Subcutaneous adipose tissue (tissue), 4 donors: Measurements from ENCODE around the gene GPR78. TPM values are rescaled to one million over a fixed set of nuclear protein-coding genes. Genes with fewer than 3 reads are reported as not detected.

Experiments used
- total RNA-seq, 4 donors: library from RNA; depleted of rRNA; stranded (reverse); fragments of >200 nt; gene quantifications; one replicate each; pipeline ENCODE4 v1.1.0, GENCODE V29; 2016
- TF ChIP-seq, protein P1 (sequence below): fragments of 450-650 bp; IDR thresholded peaks from one replicate; pipeline ENCODE4 v1.5.1; 2016; ENCODE audit warnings: low read depth, mild to moderate bottlenecking, control low read depth, antibody characterized with exemption, moderate library complexity

The GPR78 gene
- total RNA-seq, 4 donors from 2014 or later: not detected

GRCh38 chr4:8590546-8590880, 10.3 kb downstream of the GPR78 start:
- TF ChIP-seq, protein P1, sequence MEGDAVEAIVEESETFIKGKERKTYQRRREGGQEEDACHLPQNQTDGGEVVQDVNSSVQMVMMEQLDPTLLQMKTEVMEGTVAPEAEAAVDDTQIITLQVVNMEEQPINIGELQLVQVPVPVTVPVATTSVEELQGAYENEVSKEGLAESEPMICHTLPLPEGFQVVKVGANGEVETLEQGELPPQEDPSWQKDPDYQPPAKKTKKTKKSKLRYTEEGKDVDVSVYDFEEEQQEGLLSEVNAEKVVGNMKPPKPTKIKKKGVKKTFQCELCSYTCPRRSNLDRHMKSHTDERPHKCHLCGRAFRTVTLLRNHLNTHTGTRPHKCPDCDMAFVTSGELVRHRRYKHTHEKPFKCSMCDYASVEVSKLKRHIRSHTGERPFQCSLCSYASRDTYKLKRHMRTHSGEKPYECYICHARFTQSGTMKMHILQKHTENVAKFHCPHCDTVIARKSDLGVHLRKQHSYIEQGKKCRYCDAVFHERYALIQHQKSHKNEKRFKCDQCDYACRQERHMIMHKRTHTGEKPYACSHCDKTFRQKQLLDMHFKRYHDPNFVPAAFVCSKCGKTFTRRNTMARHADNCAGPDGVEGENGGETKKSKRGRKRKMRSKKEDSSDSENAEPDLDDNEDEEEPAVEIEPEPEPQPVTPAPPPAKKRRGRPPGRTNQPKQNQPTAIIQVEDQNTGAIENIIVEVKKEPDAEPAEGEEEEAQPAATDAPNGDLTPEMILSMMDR: no peak

DNA sequence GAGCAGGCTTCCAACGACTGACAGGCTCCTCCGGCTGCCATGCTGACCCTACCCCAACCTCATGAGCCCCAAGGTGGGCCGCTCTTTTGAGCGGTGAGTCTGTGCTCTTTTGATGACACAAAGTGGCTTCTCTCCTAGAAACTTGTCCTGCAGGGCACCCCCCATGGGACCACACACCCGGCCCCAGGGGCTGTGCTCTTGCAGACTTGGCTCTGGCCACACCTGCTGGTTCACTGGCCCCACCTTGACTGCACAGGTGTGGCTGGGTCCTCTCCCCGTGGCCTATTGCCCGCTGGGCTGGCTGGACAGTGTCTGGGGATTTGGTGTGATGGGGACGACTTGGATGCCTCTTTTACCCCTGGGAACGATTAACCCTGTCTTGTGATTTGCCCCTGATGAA, 10.9 kb downstream of the GPR78 start:
- TF ChIP-seq, protein P1: no peak

DNA sequence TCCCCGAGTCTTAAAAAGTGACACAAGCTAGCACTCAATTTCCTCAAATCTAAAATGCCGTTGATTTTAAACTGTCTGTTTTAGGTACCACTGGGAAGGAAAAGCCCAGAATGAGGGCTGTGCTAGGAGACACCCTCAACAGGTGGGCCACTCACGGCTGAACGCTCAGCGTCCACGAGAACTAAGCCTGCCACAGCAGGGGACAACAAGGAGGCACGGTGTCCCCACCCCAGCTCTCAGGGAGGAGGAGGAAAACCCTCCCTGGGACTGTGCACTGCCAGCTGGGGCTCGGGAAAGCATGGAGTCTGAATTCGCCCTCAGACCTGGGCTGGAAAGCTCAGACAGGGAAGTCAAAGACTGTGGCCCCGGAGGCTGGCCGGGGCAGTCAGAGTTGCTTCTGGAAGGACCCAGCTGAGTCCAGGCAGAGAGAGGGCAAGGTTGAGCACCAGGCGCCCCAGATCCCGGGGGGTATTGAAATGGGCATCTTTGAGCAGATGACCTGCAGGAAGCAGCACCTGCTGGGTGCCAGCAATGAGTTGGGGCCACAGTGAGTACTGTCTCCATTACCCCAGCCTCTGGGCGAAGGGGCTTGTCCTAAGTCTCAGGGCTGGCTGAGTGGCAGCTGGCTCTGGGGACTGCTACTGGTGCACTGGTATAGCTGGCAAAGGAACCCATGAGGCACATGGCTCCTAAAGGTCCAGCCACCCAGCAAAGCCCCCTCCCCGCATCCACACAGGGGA, 11.6 kb downstream of the GPR78 start:
- TF ChIP-seq, protein P1: no peak

- TF ChIP-seq, protein P1: no peak
Measured at GRCh38 chr4:8592366-8593263, 12.4 kb downstream of the GPR78 start, which contains the start of gene CPZ. CPZ (plus strand) TSS chr4:8592765; CDS start chr4:8592834, 69 bp downstream.

- TF ChIP-seq, protein P1: no peak
Measured at GRCh38 chr4:8593264-8594096, 13.3 kb downstream of the GPR78 start.

GRCh38 chr4:8594097-8595038, 14.2 kb downstream of the GPR78 start:
- TF ChIP-seq, protein P1: no peak
